ENCODE results near the gene PKMYT1.

The PKMYT1 gene

GRCh38 chr16:2980227-2981176 lies at the start of gene PKMYT1:
Gene PKMYT1, minus strand, starts transcription at chr16:2980446. Its CDS starts 789 bp downstream, at chr16:2979657.
- Histone ChIP-seq H3K36me3 (ENCODE audit: insufficient read depth) (no peaks in the 10 kb centered on the region), H3K4me1 (ENCODE audit: low read depth, poor library complexity, severe bottlenecking) (peaks cover 38% of the 10 kb centered on the region), H2AFZ (ENCODE audit: low read depth) (peak within 1 kb of the TSS; percentile 64), H4K20me1 (ENCODE audit: insufficient read depth) (no peaks in the 10 kb centered on the region), H3K4me2 (peak within 1 kb of the TSS; percentile 75), H3K4me3 (IDR thresholded peaks at IDR 0.05; ENCODE audit: insufficient read depth, low read depth, low read length) (peak within 1 kb of the TSS; percentile 16), H3K9ac (peak within 1 kb of the TSS; percentile 87), H3K27ac (peak within 1 kb of the TSS; percentile 58), H3K27me3 (ENCODE audit: insufficient read depth, low read depth) (peaks cover 19% of the 10 kb centered on the region), H3K79me2 (ENCODE audit: insufficient read depth, low read depth) (peaks cover 32% of the 10 kb centered on the region; the same call in 1 of the 2 replicates)
- no peak for TF ChIP-seq CTCF (conservative IDR thresholded peaks at IDR 0.05; ENCODE audit: low read depth, low read length)

DNA sequence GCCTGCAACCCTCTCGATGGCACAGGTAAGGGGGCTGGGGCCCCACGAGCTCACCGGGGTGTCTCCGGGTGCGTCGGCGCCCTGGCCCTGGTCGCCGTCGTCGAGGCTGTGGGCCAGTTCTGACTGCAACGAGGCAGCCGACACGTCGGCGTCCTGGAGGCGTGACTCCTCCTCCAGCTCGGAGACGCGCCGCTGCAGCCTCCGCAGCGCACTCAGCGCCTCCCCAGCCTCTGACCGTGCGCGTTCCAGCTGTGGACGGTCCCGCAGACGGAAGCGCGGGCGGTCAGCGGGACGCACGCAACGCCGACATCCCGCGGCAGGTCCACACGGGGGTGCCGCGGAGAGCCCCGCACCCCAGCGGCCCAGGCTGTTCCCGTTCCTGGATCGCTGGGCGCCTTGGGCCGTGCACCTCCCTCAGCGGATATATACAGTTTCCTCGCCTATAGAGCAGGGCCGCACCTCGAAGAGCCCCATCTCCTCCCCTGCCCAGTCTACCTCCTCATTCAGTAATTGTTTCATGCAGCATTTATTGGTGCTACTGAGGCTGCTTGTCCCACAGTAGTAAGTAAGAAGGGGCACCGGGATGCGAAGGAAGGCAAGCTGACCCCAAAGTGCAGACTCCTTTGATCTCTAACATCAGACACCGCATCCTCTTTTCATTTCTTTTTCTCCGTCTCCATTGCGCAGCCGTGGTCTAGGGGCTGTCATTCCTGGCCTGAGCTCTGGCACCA lies 49.4 kb upstream of the PKMYT1 start:
- Histone ChIP-seq H3K4me2 (no peak overlapping the region; the same call in 1 of the 2 replicates), H3K9ac (no peak overlapping the region)

GRCh38 chr16:3028716-3029319 lies 48.6 kb upstream of the PKMYT1 start:
- no peak for TF ChIP-seq CTCF (conservative IDR thresholded peaks at IDR 0.05; ENCODE audit: low read depth, low read length)
- no peaks in the 10 kb centered on the region for H3K36me3 ChIP-seq (ENCODE audit: insufficient read depth)
- no peak overlapping the region for H3K4me3 ChIP-seq (IDR thresholded peaks at IDR 0.05; ENCODE audit: insufficient read depth, low read depth, low read length)
- no peak overlapping the region for H3K27ac ChIP-seq
- no peaks in the 10 kb centered on the region for H4K20me1 ChIP-seq (ENCODE audit: insufficient read depth)
- no peak overlapping the region for H3K4me2 ChIP-seq
- H3K79me2 ChIP-seq (ENCODE audit: insufficient read depth, low read depth), result no peaks in the 10 kb centered on the region
- no peak overlapping the region for H3K9ac ChIP-seq
- peaks cover 55% of the 10 kb centered on the region for H3K27me3 ChIP-seq (ENCODE audit: insufficient read depth, low read depth)
- no peak overlapping the region for H2AFZ ChIP-seq (ENCODE audit: low read depth)
- peaks cover 36% of the 10 kb centered on the region for H3K4me1 ChIP-seq (ENCODE audit: low read depth, poor library complexity, severe bottlenecking)

More for the DNA sequence above, 49.4 kb upstream of the PKMYT1 start:
- Histone ChIP-seq H2AFZ (ENCODE audit: low read depth) (no peak overlapping the region; the same call in 1 of the 2 replicates), H3K4me3 (IDR thresholded peaks at IDR 0.05; ENCODE audit: insufficient read depth, low read depth, low read length) (no peak overlapping the region), H3K27me3 (ENCODE audit: insufficient read depth, low read depth) (peaks cover 62% of the 10 kb centered on the region), H4K20me1 (ENCODE audit: insufficient read depth) (no peaks in the 10 kb centered on the region), H3K36me3 (ENCODE audit: insufficient read depth) (no peaks in the 10 kb centered on the region), H3K27ac (no peak overlapping the region), H3K79me2 (ENCODE audit: insufficient read depth, low read depth) (no peaks in the 10 kb centered on the region), H3K4me1 (ENCODE audit: low read depth, poor library complexity, severe bottlenecking) (peaks cover 35% of the 10 kb centered on the region)
- TF ChIP-seq CTCF (conservative IDR thresholded peaks at IDR 0.05; ENCODE audit: low read depth, low read length), result no peak

GRCh38 chr16:3027983-3028715 lies 47.9 kb upstream of the PKMYT1 start:
- Histone ChIP-seq H3K4me1 (ENCODE audit: low read depth, poor library complexity, severe bottlenecking) (peaks cover 30% of the 10 kb centered on the region), H3K79me2 (ENCODE audit: insufficient read depth, low read depth) (no peaks in the 10 kb centered on the region), H3K27ac (no peak overlapping the region), H3K4me3 (IDR thresholded peaks at IDR 0.05; ENCODE audit: insufficient read depth, low read depth, low read length) (no peak overlapping the region), H3K4me2 (peak overlapping the region; percentile 82), H3K36me3 (ENCODE audit: insufficient read depth) (no peaks in the 10 kb centered on the region), H2AFZ (ENCODE audit: low read depth) (peak overlapping the region; percentile 29; the same call in 1 of the 2 replicates), H4K20me1 (ENCODE audit: insufficient read depth) (no peaks in the 10 kb centered on the region), H3K9ac (no peak overlapping the region), H3K27me3 (ENCODE audit: insufficient read depth, low read depth) (peaks cover 48% of the 10 kb centered on the region)
- peak; percentile 65 for TF ChIP-seq CTCF (conservative IDR thresholded peaks at IDR 0.05; ENCODE audit: low read depth, low read length)
